HCT116 (cell line): ENCODE data around the gene ZNF620. TPM values are rescaled to one million over a fixed set of nuclear protein-coding genes. Genes with fewer than 3 reads are reported as not detected.

ENCODE experiments used
- ATAC-seq: fragments of 200-7000 bp; cut with Tn5 transposase; 2 replicates; pipeline ENCODE4 v1.9.1; 2020; ENCODE audit warnings: mild to moderate bottlenecking, moderate library complexity
- BruUV-seq: library from RNA; stranded (reverse); fragments of 400-500 nt; replicated peaks from 2 replicates; lab custom pipeline; 2021; lab: Mats Ljungman, UMichigan
- CTCF ChIA-PET: fragments of 300-600 bp; sonication (Branson Sonifier 250); formaldehyde crosslinking; loops from one replicate; lab custom pipeline; 2021; ENCODE audit warnings: antibody characterized with exemption; lab: Charles Lee
- POLR2A ChIA-PET: fragments of 300-600, 350-600 bp; sonication (Branson Sonifier 250); formaldehyde crosslinking; loops from one replicate; lab custom pipeline; 2021; ENCODE audit warnings: antibody characterized with exemption; lab: Charles Lee
- RAD21 ChIA-PET, 2 experiments: fragments of 300-600 bp; sonication (Branson Sonifier 250); formaldehyde crosslinking; loops; one replicate each; lab custom pipeline; 2023; ENCODE audit warnings: low total read pairs in 2 of 2; ENCODE audit not compliant: uncharacterized antibody in 2 of 2, unreplicated experiment in 2 of 2, low non-redundant PET in 1 of 2; lab: Charles Lee
- DNase-seq: peaks from one replicate; pipeline ENCODE4 v3.0.0-alpha.2; 2010; ENCODE audit warnings: low read depth, low spot score
- H2AFZ ChIP-seq: fragments of 200-600 bp; shearing (Covaris generic), sonication (generic); 2 replicates; pipeline ENCODE4 v1.6.1; 2017; ENCODE audit warnings: low read depth, mixed run types, mixed read lengths, antibody characterized with exemption, low read length; ENCODE audit not compliant: poor library complexity, severe bottlenecking
- H3K27ac ChIP-seq: 2 replicates; pipeline ENCODE4 v1.5.1; 2012; ENCODE audit warnings: low read depth, low read length
- H3K27me3 ChIP-seq: fragments of 200-600 bp; sonication (generic); 2 replicates; pipeline ENCODE4 v1.6.1; 2016; ENCODE audit warnings: mixed run types, low read length, mixed read lengths; ENCODE audit not compliant: insufficient read depth
- H3K36me3 ChIP-seq, 2 experiments: fragments of 200-500 bp in 1 of 2; fragments of 200-600 bp in 1 of 2; sonication (Bioruptor generic) in 1 of 2; sonication (generic) in 1 of 2; 2 replicates each; pipeline versions ENCODE4 v1.5.1 to v1.6.1; 2014 to 2016; ENCODE audit warnings: low read length in 2 of 2, inconsistent platforms in 1 of 2, mixed read lengths in 1 of 2, mixed run types in 1 of 2; ENCODE audit not compliant: insufficient read depth in 2 of 2, control insufficient read depth in 1 of 2
- H3K4me1 ChIP-seq, 2 experiments: fragments of 200-600 bp in 1 of 2; sonication (generic) in 1 of 2; 2 replicates each; pipeline versions ENCODE4 v1.5.1 to v1.6.1; 2012 to 2017; ENCODE audit warnings: low read length in 2 of 2, inconsistent platforms in 1 of 2, mild to moderate bottlenecking in 1 of 2, mixed read lengths in 1 of 2, mixed run types in 1 of 2, moderate library complexity in 1 of 2; ENCODE audit not compliant: insufficient read depth in 2 of 2, control insufficient read depth in 1 of 2
- H3K4me2 ChIP-seq: fragments of 200-600 bp; sonication (generic); 2 replicates; pipeline ENCODE4 v1.6.1; 2017; ENCODE audit warnings: mixed run types, low read length, mixed read lengths
- H3K4me3 ChIP-seq, 2 experiments: fragments of 200-600 bp in 1 of 2; sonication (generic) in 1 of 2; replicated peaks in 1 of 2; 2 replicates each; pipeline ENCODE4 v1.5.1; 2011 to 2016; ENCODE audit warnings: low read length in 2 of 2, control low read depth in 1 of 2, low read depth in 1 of 2, mild to moderate bottlenecking in 1 of 2, mixed read lengths in 1 of 2, mixed run types in 1 of 2
- H3K79me2 ChIP-seq: fragments of 200-600 bp; sonication (generic); 2 replicates; pipeline ENCODE4 v1.6.1; 2017; ENCODE audit warnings: mild to moderate bottlenecking, mixed run types, low read length, moderate library complexity, mixed read lengths; ENCODE audit not compliant: insufficient read depth
- H3K9ac ChIP-seq: fragments of 200-600 bp; sonication (generic); 2 replicates; pipeline ENCODE4 v1.6.1; 2016; ENCODE audit warnings: low read length, mixed read lengths
- H3K9me2 ChIP-seq: fragments of 200-600 bp; sonication (generic), shearing (Covaris generic); 2 replicates; pipeline ENCODE4 v1.6.1; 2017; ENCODE audit warnings: mixed run types, mild to moderate bottlenecking, moderate library complexity; ENCODE audit not compliant: insufficient read depth
- H3K9me3 ChIP-seq, 2 experiments: fragments of 200-500 bp in 1 of 2; fragments of 200-600 bp in 1 of 2; sonication (Bioruptor generic) in 1 of 2; sonication (generic) in 1 of 2; 2 replicates each; pipeline ENCODE4 v1.6.1; 2014 to 2017; ENCODE audit warnings: low read length in 2 of 2, mixed read lengths in 2 of 2, inconsistent platforms in 1 of 2, low read depth in 1 of 2, mild to moderate bottlenecking in 1 of 2, mixed run types in 1 of 2, moderate library complexity in 1 of 2; ENCODE audit not compliant: control insufficient read depth in 1 of 2, insufficient read depth in 1 of 2
- H4K20me1 ChIP-seq: fragments of 200-600 bp; sonication (generic), shearing (Covaris generic); 2 replicates; pipeline ENCODE4 v1.6.1; 2017; ENCODE audit warnings: mixed run types, mild to moderate bottlenecking, moderate library complexity; ENCODE audit not compliant: insufficient read depth
- CBX3 ChIP-seq: IDR thresholded peaks from 2 replicates; pipeline ENCODE4 v1.6.1; 2012; ENCODE audit warnings: low read depth
- CEBPB ChIP-seq: IDR thresholded peaks from 2 replicates; pipeline ENCODE4 v1.6.1; 2012; ENCODE audit warnings: low read depth
- EGR1 ChIP-seq: IDR thresholded peaks from 2 replicates; pipeline ENCODE4 v1.6.1; 2012; ENCODE audit warnings: low read depth
- EZH2 ChIP-seq: fragments of 200-600 bp; sonication (generic); IDR thresholded peaks from 2 replicates; pipeline ENCODE4 v1.6.1; 2017; ENCODE audit warnings: antibody characterized with exemption, mixed run types
- EZH2phosphoT487 ChIP-seq: fragments of 200-600 bp; IDR thresholded peaks from 2 replicates; pipeline ENCODE4 v1.6.1; 2018; ENCODE audit warnings: antibody characterized with exemption, borderline replicate concordance
- FOSL1 ChIP-seq: IDR thresholded peaks from 2 replicates; pipeline ENCODE4 v1.6.1; 2012; ENCODE audit warnings: low read depth
- POLR2A ChIP-seq: IDR thresholded peaks from 2 replicates; pipeline ENCODE4 v1.7.0; 2011; ENCODE audit warnings: borderline replicate concordance; ENCODE audit not compliant: insufficient read depth, insufficient read length; ENCODE audit errors: extremely low read depth
- POLR2AphosphoS5 ChIP-seq: IDR thresholded peaks from 2 replicates; pipeline ENCODE4 v1.6.1; 2011; ENCODE audit warnings: mild to moderate bottlenecking, low read depth, low read length, moderate library complexity
- RAD21 ChIP-seq: IDR thresholded peaks from 2 replicates; pipeline ENCODE4 v1.6.1; 2012; ENCODE audit warnings: low read depth, mild to moderate bottlenecking
- REST ChIP-seq: IDR thresholded peaks from 2 replicates; pipeline ENCODE4 v1.6.1; 2012; ENCODE audit warnings: low read depth
- SIN3A ChIP-seq: IDR thresholded peaks from 2 replicates; pipeline ENCODE4 v1.6.1; 2012; ENCODE audit warnings: low read depth
- SP1 ChIP-seq: IDR thresholded peaks from 2 replicates; pipeline ENCODE4 v1.6.1; 2012; ENCODE audit warnings: low read depth
- SRF ChIP-seq: IDR thresholded peaks from 2 replicates; pipeline ENCODE4 v1.6.1; 2012; ENCODE audit warnings: low read depth
- TCF7L2 ChIP-seq: IDR thresholded peaks from 2 replicates; pipeline ENCODE4 v1.7.0; 2011; ENCODE audit warnings: borderline replicate concordance, inconsistent platforms; ENCODE audit not compliant: insufficient read depth, insufficient read length; ENCODE audit errors: extremely low read depth
- ZFX ChIP-seq: fragments of 450-650 bp; IDR thresholded peaks from 2 replicates; pipeline ENCODE4 v1.6.1; 2017
- intact Hi-C: fragments of 100-400 bp; cut with micrococcal nuclease; formaldehyde crosslinking; loops from 2 replicates; pipeline ENCODE4 v1.10.0; 2022
- total RNA-seq: library from RNA; stranded (reverse); gene quantifications from one replicate; pipeline ENCODE4 v1.2.1, GENCODE V29; 2021; ENCODE audit not compliant: unreplicated experiment
- TF ChIP-seq, protein P1 (sequence below): IDR thresholded peaks from 2 replicates; pipeline ENCODE4 v1.6.1; 2011; ENCODE audit warnings: mild to moderate bottlenecking, low read length, moderate library complexity; ENCODE audit not compliant: insufficient replicate concordance; ENCODE audit errors: extremely low read depth

Gene ZNF620
- total RNA-seq, 1 experiment from 2014 or later, result 10.2 TPM

GRCh38 chr3:40464339-40465110, 41.3 kb upstream of the ZNF620 start:
- H3K4me2 ChIP-seq, result no peak overlapping the region
- H3K9me3 ChIP-seq, result no peaks in the 10 kb centered on the region
- no peaks in the 10 kb centered on the region for H3K9me2 ChIP-seq
- no peak overlapping the region for H3K4me3 ChIP-seq
- H3K79me2 ChIP-seq, result peaks cover 55% of the 10 kb centered on the region
- H3K27me3 ChIP-seq, result no peaks in the 10 kb centered on the region
- peaks cover 48 to 71% of the 10 kb centered on the region in 2 experiments for H3K36me3 ChIP-seq
- POLR2A ChIA-PET, result no interaction called here
- peaks cover 39% of the 10 kb centered on the region; the same call in 1 of the 2 replicates for H4K20me1 ChIP-seq
- no peak overlapping the region for H2AFZ ChIP-seq
- no peak overlapping the region for H3K27ac ChIP-seq
- H3K9ac ChIP-seq, result no peak overlapping the region
- ATAC-seq (peak; percentile 17; the same call in 1 of the 2 replicates), DNase-seq (no peak)
- CTCF ChIA-PET, result no interaction called here
- intact Hi-C loops, result no loop called here
- BruUV-seq, result no TSS peak
- RAD21 ChIA-PET, result no interaction called here
- TF ChIP-seq CEBPB (no peak), FOSL1 (no peak), EZH2 (no peak), SIN3A (no peak), SP1 (no peak), EGR1 (no peak), CBX3 (no peak), EZH2phosphoT487 (no peak), RAD21 (no peak), TCF7L2 (no peak), ZFX (no peak), POLR2AphosphoS5 (no peak; the same call in 1 of the 2 replicates), POLR2A (no peak)
- H3K4me1 ChIP-seq, result no peaks in the 10 kb centered on the region

GRCh38 chr3:40465111-40465407, 40.8 kb upstream of the ZNF620 start:
- Histone ChIP-seq H3K9me3 (no peaks in the 10 kb centered on the region), H3K9me2 (no peaks in the 10 kb centered on the region), H3K4me1 (no peaks in the 10 kb centered on the region), H3K36me3 (peaks cover 43 to 67% of the 10 kb centered on the region in 2 experiments), H3K9ac (no peak overlapping the region), H2AFZ (no peak overlapping the region), H3K27me3 (no peaks in the 10 kb centered on the region), H3K27ac (no peak overlapping the region), H3K79me2 (peaks cover 50% of the 10 kb centered on the region), H3K4me2 (no peak overlapping the region), H4K20me1 (peaks cover 37% of the 10 kb centered on the region; the same call in 1 of the 2 replicates), H3K4me3 (no peak overlapping the region)
- ChIA-PET CTCF (no interaction called here), POLR2A (no interaction called here), RAD21 (no interaction called here)
- BruUV-seq, result no TSS peak
- ATAC-seq (no peak), DNase-seq (no peak)
- intact Hi-C loops, result no loop called here
- TF ChIP-seq EGR1 (no peak), SRF (no peak), REST (no peak)
- TF ChIP-seq, protein P1, sequence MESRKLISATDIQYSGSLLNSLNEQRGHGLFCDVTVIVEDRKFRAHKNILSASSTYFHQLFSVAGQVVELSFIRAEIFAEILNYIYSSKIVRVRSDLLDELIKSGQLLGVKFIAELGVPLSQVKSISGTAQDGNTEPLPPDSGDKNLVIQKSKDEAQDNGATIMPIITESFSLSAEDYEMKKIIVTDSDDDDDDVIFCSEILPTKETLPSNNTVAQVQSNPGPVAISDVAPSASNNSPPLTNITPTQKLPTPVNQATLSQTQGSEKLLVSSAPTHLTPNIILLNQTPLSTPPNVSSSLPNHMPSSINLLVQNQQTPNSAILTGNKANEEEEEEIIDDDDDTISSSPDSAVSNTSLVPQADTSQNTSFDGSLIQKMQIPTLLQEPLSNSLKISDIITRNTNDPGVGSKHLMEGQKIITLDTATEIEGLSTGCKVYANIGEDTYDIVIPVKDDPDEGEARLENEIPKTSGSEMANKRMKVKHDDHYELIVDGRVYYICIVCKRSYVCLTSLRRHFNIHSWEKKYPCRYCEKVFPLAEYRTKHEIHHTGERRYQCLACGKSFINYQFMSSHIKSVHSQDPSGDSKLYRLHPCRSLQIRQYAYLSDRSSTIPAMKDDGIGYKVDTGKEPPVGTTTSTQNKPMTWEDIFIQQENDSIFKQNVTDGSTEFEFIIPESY, result no peak
